HepG2 (cell line): ENCODE results near the gene ABCD4. TPM values are rescaled to one million over a fixed set of nuclear protein-coding genes. Genes with fewer than 3 reads are reported as not detected.

ENCODE experiments used
- ATAC-seq: fragments of 200-7000 bp; cut with Tn5 transposase; 3 replicates; pipeline ENCODE4 v1.9.1; 2020; ENCODE audit warnings: mild to moderate bottlenecking, moderate library complexity
- BruUV-seq: library from RNA; stranded (reverse); fragments of 400-500 nt; replicated peaks from 2 replicates; lab custom pipeline; 2021; lab: Mats Ljungman, UMichigan
- CTCF ChIA-PET: fragments of 300-600 bp; formaldehyde crosslinking; extraction: SDS; loops from one replicate; lab custom pipeline; 2021; ENCODE audit warnings: low total read pairs, inconsistent platforms, low intra/inter-chr PET ratio; lab: Yijun Ruan, JAX
- POLR2A ChIA-PET: fragments of 350-600 bp; sonication (Branson Sonifier 250); formaldehyde crosslinking; loops from one replicate; lab custom pipeline; 2020; ENCODE audit warnings: antibody characterized with exemption, inconsistent platforms; lab: Yijun Ruan, JAX
- DNase-seq: peaks from one replicate; pipeline ENCODE4 v3.0.0-alpha.2; 2015; ENCODE audit warnings: low spot score
- FAIRE-seq: peaks from 3 replicates; lab custom pipeline; 2011; peaks lifted over from hg19 to GRCh38; lab: Jason Lieb, UNC
- H2AFZ ChIP-seq: one replicate; pipeline ENCODE4 v1.6.1; 2011; ENCODE audit warnings: low read length, inconsistent platforms
- H3K27ac ChIP-seq: fragments of 300-600 bp; 3 replicates; pipeline ENCODE4 v1.8.0; 2011; ENCODE audit warnings: mixed run types, mild to moderate bottlenecking, mixed read lengths, low read length, inconsistent platforms; ENCODE audit not compliant: insufficient read depth; ENCODE audit errors: extremely low read length
- H3K27me3 ChIP-seq, 2 experiments: fragments of 200-600 bp in 1 of 2; 2 replicates in 1 of 2; 3 replicates in 1 of 2; pipeline versions ENCODE4 v1.6.0 to v1.8.0; 2011; ENCODE audit warnings: low read length in 2 of 2, mild to moderate bottlenecking in 2 of 2, moderate library complexity in 2 of 2, inconsistent platforms in 1 of 2; ENCODE audit not compliant: insufficient read depth in 2 of 2, control insufficient read depth in 1 of 2
- H3K36me3 ChIP-seq, 2 experiments: fragments of 200-600 bp in 1 of 2; replicated peaks in 1 of 2; 2 replicates in 1 of 2; 3 replicates in 1 of 2; pipeline versions ENCODE4 v1.5.1 to v1.8.0; 2011; ENCODE audit warnings: low read length in 2 of 2, inconsistent platforms in 1 of 2; ENCODE audit not compliant: insufficient read depth in 2 of 2, control insufficient read depth in 1 of 2
- H3K4me1 ChIP-seq: 2 replicates; pipeline ENCODE4 v1.5.1; 2012; ENCODE audit warnings: low read length, inconsistent platforms; ENCODE audit not compliant: insufficient read depth
- H3K4me2 ChIP-seq: 2 replicates; pipeline ENCODE4 v1.6.0; 2011; ENCODE audit warnings: low read depth, low read length, inconsistent platforms
- H3K4me3 ChIP-seq, 3 experiments: fragments of 200-600 bp in 1 of 3; sonication (generic), shearing (Covaris generic) in 1 of 3; replicated peaks in 1 of 3; 2 replicates each; pipeline ENCODE4 v1.5.1; 2011 to 2016; ENCODE audit warnings: low read length in 3 of 3, inconsistent platforms in 2 of 3, low read depth in 2 of 3, mild to moderate bottlenecking in 2 of 3, control low read depth in 1 of 3, mixed read lengths in 1 of 3; ENCODE audit not compliant: insufficient read depth in 1 of 3
- H3K79me2 ChIP-seq: one replicate; pipeline ENCODE4 v1.6.1; 2011; ENCODE audit warnings: low read length, inconsistent platforms; ENCODE audit not compliant: insufficient read depth
- H3K9ac ChIP-seq: 2 replicates; pipeline ENCODE4 v1.6.0; 2011; ENCODE audit warnings: mild to moderate bottlenecking, low read depth, low read length, inconsistent platforms; ENCODE audit not compliant: insufficient read depth
- H3K9me3 ChIP-seq: 2 replicates; pipeline ENCODE4 v1.5.1; 2012; ENCODE audit warnings: mild to moderate bottlenecking, low read length
- H4K20me1 ChIP-seq: 2 replicates; pipeline ENCODE4 v1.6.0; 2011; ENCODE audit warnings: inconsistent platforms, mild to moderate bottlenecking, low read length, moderate library complexity; ENCODE audit not compliant: insufficient read depth
- JDP2 ChIP-seq: sonication (generic); formaldehyde crosslinking; IDR thresholded peaks from 2 replicates; pipeline ENCODE4 v1.8.1; 2022; ENCODE audit warnings: missing genetic modification reagents, borderline replicate concordance
- NFIB ChIP-seq: sonication (generic); formaldehyde crosslinking; IDR thresholded peaks from 2 replicates; pipeline ENCODE4 v1.9.0; 2021; ENCODE audit warnings: missing genetic modification reagents, mild to moderate bottlenecking, borderline replicate concordance
- SIN3B ChIP-seq: fragments of 150-350 bp; IDR thresholded peaks from 2 replicates; pipeline ENCODE4 v1.6.1; 2014; ENCODE audit warnings: low read length
- ZBTB20 ChIP-seq: sonication (generic); formaldehyde crosslinking; IDR thresholded peaks from 2 replicates; pipeline ENCODE4 v1.8.1; 2023; ENCODE audit warnings: missing genetic modification reagents, low read depth, mild to moderate bottlenecking, borderline replicate concordance
- ZNF337 ChIP-seq: sonication (generic); formaldehyde crosslinking; IDR thresholded peaks from 2 replicates; pipeline ENCODE4 v1.5.1; 2020; ENCODE audit warnings: missing genetic modification reagents, low read depth, mild to moderate bottlenecking, borderline replicate concordance
- ZNF33B ChIP-seq: sonication (generic); formaldehyde crosslinking; IDR thresholded peaks from 2 replicates; pipeline ENCODE4 v1.5.1; 2020; ENCODE audit warnings: mild to moderate bottlenecking, missing genetic modification reagents
- ZNF788 ChIP-seq: sonication (generic); formaldehyde crosslinking; IDR thresholded peaks from 2 replicates; pipeline ENCODE4 v1.5.0; 2020; ENCODE audit warnings: mild to moderate bottlenecking, missing genetic modification reagents, borderline replicate concordance
- ZNF790 ChIP-seq: sonication (generic); formaldehyde crosslinking; IDR thresholded peaks from 2 replicates; pipeline ENCODE4 v1.8.0; 2022; ENCODE audit warnings: missing genetic modification reagents, mild to moderate bottlenecking, borderline replicate concordance
- WGBS: methylation state at CpG from one replicate; pipeline ENCODE4 v1.1.6; 2017; ENCODE audit warnings: low lambda C conversion rate; 5-methylcytosine and 5-hydroxymethylcytosine counted together
- in situ Hi-C: cut with HindIII; loops from 2 replicates; pipeline ENCODE4 v1.10.0; 2017; ENCODE audit warnings: low pct_unique_long_range_greater_than_20kb; ENCODE audit not compliant: extremely low pct_ligation_motif_present
- intact Hi-C: fragments of 100-400 bp; cut with micrococcal nuclease; formaldehyde crosslinking; loops from one replicate; pipeline ENCODE4 v1.10.0; 2022; ENCODE audit not compliant: unreplicated experiment
- polyA plus RNA-seq, 8 experiments: library from polyadenylated mRNA; depleted of rRNA in 3 of 8; stranded (reverse) in 7 of 8; unstranded in 1 of 8; fragments of >200 nt; fragmentation: Illumina TruSeq in 4 of 8; extraction: Trizol in 4 of 8; gene quantifications; 2 replicates each; pipeline versions ENCODE4 v1.2.1 to v1.2.3, GENCODE V29; 2011 to 2016; ENCODE audit warnings: low read depth in 4 of 8, missing spikeins in 1 of 8, mixed read lengths in 1 of 8; ENCODE audit not compliant: insufficient read depth in 1 of 8
- total RNA-seq, 5 experiments: library from RNA; depleted of rRNA; stranded (reverse); fragments of >200 nt; fragmentation: Illumina TruSeq; extraction: Trizol; gene quantifications; 2 replicates each; pipeline ENCODE4 v1.2.3, GENCODE V29; 2016; ENCODE audit warnings: low read depth in 1 of 5
- TF ChIP-seq, protein P1 (sequence below): sonication (generic); formaldehyde crosslinking; IDR thresholded peaks from 2 replicates; pipeline ENCODE4 v1.8.0; 2023; ENCODE audit warnings: mild to moderate bottlenecking, missing genetic modification reagents

ABCD4 gene
- total and polyA plus RNA-seq, 2 of the 13 experiments (the other 11 are each of a cell fraction or from before 2014, with no cell fraction given): 47.5 to 50.5 TPM

DNA sequence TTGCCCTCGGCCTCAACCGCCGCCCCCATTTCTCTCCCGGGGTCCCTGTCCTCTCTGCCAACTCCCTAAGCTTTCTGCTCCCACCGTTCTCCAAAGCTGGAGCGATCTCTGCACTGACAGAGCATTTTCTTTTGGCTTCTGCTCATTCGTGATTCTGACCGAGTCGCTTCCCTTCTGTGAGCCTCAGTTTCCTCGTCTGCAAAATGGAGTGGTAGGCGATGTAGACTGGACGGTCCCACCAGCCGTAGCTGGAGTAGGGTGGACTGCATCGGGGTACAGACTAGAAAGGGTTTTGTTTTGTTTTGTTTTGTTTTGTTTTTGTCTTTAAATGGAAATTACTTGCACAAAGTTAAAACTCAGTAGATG is 61.1 kb downstream of the ABCD4 start:
- no peak overlapping the region for H3K9ac ChIP-seq
- H3K4me3 ChIP-seq: no peak overlapping the region
- DNase-seq: no peak
- 78% methylated on average over 14 of the region's 14 CpGs for WGBS
- POLR2A ChIA-PET: no interaction called here
- CTCF ChIA-PET: no interaction called here
- no peaks in the 10 kb centered on the region for H3K9me3 ChIP-seq
- no peak overlapping the region for H3K4me2 ChIP-seq
- no peak overlapping the region for H2AFZ ChIP-seq
- no peaks in the 10 kb centered on the region for H3K4me1 ChIP-seq
- no peaks in the 10 kb centered on the region for H3K36me3 ChIP-seq
- TF ChIP-seq JDP2 (no peak), ZBTB20 (CRISPR knock-in tag) (no peak), NFIB (CRISPR knock-in tag) (no peak), ZNF790 (CRISPR knock-in tag) (no peak), ZNF788 (CRISPR knock-in tag) (no peak), SIN3B (no peak)
- TF ChIP-seq, all 625 proteins: peak for 0
- no TSS peak for BruUV-seq
- ATAC-seq: no peak
- Histone ChIP-seq H3K27me3 (peaks cover 1 to 50% of the 10 kb centered on the region in 2 experiments; a peak in 4 of 5 replicates), H4K20me1 (no peaks in the 10 kb centered on the region), H3K27ac (no peak overlapping the region), H3K79me2 (no peaks in the 10 kb centered on the region)
- in situ Hi-C loops: no loop called here
- intact Hi-C loops: no loop called here
- FAIRE-seq: no peak

DNA sequence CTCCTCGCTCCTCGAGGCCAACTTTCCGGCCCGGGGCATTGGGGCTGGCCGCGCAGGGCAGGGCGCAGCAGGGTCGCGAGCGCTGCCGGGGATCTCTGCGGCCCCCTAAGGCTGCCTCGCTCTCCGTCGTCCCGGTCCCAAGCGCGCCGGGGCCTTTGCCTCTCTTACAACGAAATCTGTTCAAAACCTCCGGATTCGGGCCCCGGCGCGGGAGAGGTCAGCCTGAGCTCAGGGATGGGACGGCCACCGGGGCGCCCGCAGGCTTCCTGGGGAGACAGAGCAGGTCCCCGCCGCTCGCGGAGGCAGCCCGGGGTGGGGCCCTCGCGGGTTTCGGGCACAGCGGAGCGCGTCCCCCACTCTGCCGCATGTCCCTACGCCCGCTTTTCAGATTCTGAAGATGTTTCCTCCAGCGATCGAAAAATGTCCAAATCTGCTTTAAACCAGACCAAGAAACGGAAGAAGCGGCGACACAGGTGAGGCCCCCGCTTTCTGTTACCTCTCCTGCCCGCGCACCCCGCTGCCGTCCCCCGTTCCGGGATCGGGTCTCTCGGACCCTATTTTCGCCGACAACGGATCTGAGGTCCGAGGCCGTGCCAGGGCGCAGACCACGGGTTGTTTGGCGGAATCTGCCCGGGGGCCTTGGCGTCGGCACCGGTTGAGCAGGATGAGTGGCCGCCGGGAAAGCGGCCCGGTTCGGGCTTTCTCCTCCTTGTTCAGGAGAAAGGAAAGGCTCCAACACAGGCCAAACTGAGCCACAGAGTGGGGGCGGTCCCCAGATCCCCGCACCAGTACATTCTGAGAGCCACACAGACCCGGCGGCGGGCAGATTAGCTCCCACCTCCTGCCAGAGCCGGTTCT is 61.7 kb downstream of the ABCD4 start:
- Histone ChIP-seq H2AFZ (no peak overlapping the region), H3K27ac (no peak overlapping the region), H3K36me3 (no peaks in the 10 kb centered on the region), H3K9me3 (no peaks in the 10 kb centered on the region), H3K4me1 (no peaks in the 10 kb centered on the region), H3K79me2 (no peaks in the 10 kb centered on the region), H3K9ac (no peak overlapping the region), H4K20me1 (no peaks in the 10 kb centered on the region), H3K4me3 (no peak overlapping the region), H3K4me2 (no peak overlapping the region), H3K27me3 (peaks cover 4 to 45% of the 10 kb centered on the region in 2 experiments; a peak in 4 of 5 replicates)
- ChIA-PET POLR2A (no interaction called here), CTCF (no interaction called here)
- no TSS peak for BruUV-seq
- no peak for DNase-seq
- in situ Hi-C loops: no loop called here
- FAIRE-seq: no peak
- WGBS: 86% methylated on average over 78 of the region's 80 CpGs
- TF ChIP-seq, protein P1, sequence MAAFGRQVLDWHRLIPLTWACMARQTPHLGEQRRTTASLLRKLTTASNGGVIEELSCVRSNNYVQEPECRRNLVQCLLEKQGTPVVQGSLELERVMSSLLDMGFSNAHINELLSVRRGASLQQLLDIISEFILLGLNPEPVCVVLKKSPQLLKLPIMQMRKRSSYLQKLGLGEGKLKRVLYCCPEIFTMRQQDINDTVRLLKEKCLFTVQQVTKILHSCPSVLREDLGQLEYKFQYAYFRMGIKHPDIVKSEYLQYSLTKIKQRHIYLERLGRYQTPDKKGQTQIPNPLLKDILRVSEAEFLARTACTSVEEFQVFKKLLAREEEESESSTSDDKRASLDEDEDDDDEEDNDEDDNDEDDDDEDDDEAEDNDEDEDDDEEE (CRISPR knock-in tag): no peak
- TF ChIP-seq ZNF33B (CRISPR knock-in tag): no peak
- TF ChIP-seq ZNF337 (CRISPR knock-in tag): no peak
- intact Hi-C loops: no loop called here
- no peak for ATAC-seq
